Hepatocyte (in vitro differentiated cells): Measurements from ENCODE around the gene NLRX1. TPM values are rescaled to one million over a fixed set of nuclear protein-coding genes. Genes with fewer than 3 reads are reported as not detected.
"Not testable (repeated sequence)": the region's sequence is repeated elsewhere in the genome, so short reads cannot be mapped to it uniquely, and the experiment has no call there.

ENCODE experiments used
- DNase-seq: peaks from one replicate; pipeline ENCODE4 v3.0.0-alpha.2; 2016; ENCODE audit warnings: low spot score
- H2AFZ ChIP-seq: fragments of 200-600 bp; sonication (generic); 2 replicates; pipeline ENCODE4 v1.6.0; 2016; ENCODE audit warnings: antibody characterized with exemption, mild to moderate bottlenecking
- H3K27ac ChIP-seq: fragments of 200-600 bp; sonication (generic); 2 replicates; pipeline ENCODE4 v1.5.1; 2016; ENCODE audit warnings: mild to moderate bottlenecking
- H3K27me3 ChIP-seq: fragments of 200-600 bp; sonication (generic); 2 replicates; pipeline ENCODE4 v1.6.1; 2016
- H3K36me3 ChIP-seq: fragments of 200-600 bp; sonication (generic); replicated peaks from 2 replicates; pipeline ENCODE4 v1.5.1; 2016; ENCODE audit warnings: low read depth; ENCODE audit not compliant: insufficient read depth
- H3K4me1 ChIP-seq: fragments of 200-600 bp; sonication (generic); 2 replicates; pipeline ENCODE4 v1.5.1; 2016; ENCODE audit warnings: mild to moderate bottlenecking, moderate library complexity; ENCODE audit not compliant: insufficient read depth
- H3K4me2 ChIP-seq: fragments of 200-600 bp; sonication (generic); 2 replicates; pipeline ENCODE4 v1.6.0; 2016
- H3K4me3 ChIP-seq: fragments of 200-600 bp; sonication (generic); 2 replicates; pipeline ENCODE4 v1.5.1; 2016; ENCODE audit warnings: mild to moderate bottlenecking
- H3K79me2 ChIP-seq: fragments of 200-600 bp; sonication (generic); 2 replicates; pipeline ENCODE4 v1.6.0; 2017; ENCODE audit warnings: mild to moderate bottlenecking
- H3K9me2 ChIP-seq: fragments of 200-600 bp; sonication (generic); replicated peaks from 2 replicates; pipeline ENCODE4 v1.6.0; 2017; ENCODE audit warnings: mild to moderate bottlenecking; ENCODE audit not compliant: insufficient read depth
- H3K9me3 ChIP-seq: fragments of 200-600 bp; sonication (generic); 2 replicates; pipeline ENCODE4 v1.5.1; 2016; ENCODE audit warnings: low read depth, mild to moderate bottlenecking
- H4K20me1 ChIP-seq: fragments of 200-600 bp; sonication (generic); 2 replicates; pipeline ENCODE4 v1.6.0; 2016; ENCODE audit warnings: mild to moderate bottlenecking; ENCODE audit not compliant: insufficient read depth, poor library complexity, severe bottlenecking
- CTCF ChIP-seq: fragments of 200-600 bp; sonication (generic); IDR thresholded peaks from 2 replicates; pipeline ENCODE4 v1.5.1; 2016; ENCODE audit warnings: antibody characterized with exemption, mild to moderate bottlenecking; ENCODE audit not compliant: poor library complexity
- EZH2 ChIP-seq: fragments of 200-600 bp; sonication (generic); IDR thresholded peaks from 2 replicates; pipeline ENCODE4 v1.6.1; 2016; ENCODE audit warnings: antibody characterized with exemption, mild to moderate bottlenecking, borderline replicate concordance
- EZH2phosphoT487 ChIP-seq: fragments of 200-600 bp; sonication (generic); IDR thresholded peaks from one replicate; pipeline ENCODE4 v1.6.1; 2018; ENCODE audit warnings: antibody characterized with exemption, mild to moderate bottlenecking, low read depth, moderate library complexity; ENCODE audit not compliant: unreplicated experiment, severe bottlenecking
- WGBS: methylation state at CpG from one replicate; pipeline ENCODE4 v1.1.6; 2016; ENCODE audit warnings: low lambda C conversion rate; ENCODE audit errors: missing lambda C conversion rate; 5-methylcytosine and 5-hydroxymethylcytosine counted together
- polyA plus RNA-seq: library from polyadenylated mRNA; unstranded; fragments of >200 nt; fragmentation: Nextera tagmentation; extraction: Ambion mirVana; gene quantifications from 2 replicates; pipeline ENCODE4 v1.2.1, GENCODE V29; 2016
- total RNA-seq: library from RNA; depleted of rRNA; stranded (reverse); fragments of >200 nt; gene quantifications from 2 replicates; pipeline ENCODE4 v1.2.3, GENCODE V29; 2014

NLRX1 gene
- total and polyA plus RNA-seq, 2 experiments from 2014 or later = 9.4 to 13.3 TPM

GRCh38 chr11:119222308-119222707 is 53.8 kb downstream of the NLRX1 start:
- Histone ChIP-seq H3K4me1 (no peaks in the 10 kb centered on the region), H3K79me2 (peaks cover 90% of the 10 kb centered on the region), H3K9me3 (no peaks in the 10 kb centered on the region), H3K36me3 (no peaks in the 10 kb centered on the region), H3K27me3 (no peaks in the 10 kb centered on the region), H3K4me2 (no peak overlapping the region), H3K9me2 (no peaks in the 10 kb centered on the region), H3K4me3 (no peak overlapping the region), H3K27ac (peak overlapping the region; percentile 25), H4K20me1 (peaks cover 3% of the 10 kb centered on the region), H2AFZ (no peak overlapping the region)
- peak; percentile 32 for DNase-seq
- WGBS = 23% methylated on average over 2 of the region's 2 CpGs
- no peak for TF ChIP-seq EZH2phosphoT487
- no peak for TF ChIP-seq EZH2

DNA sequence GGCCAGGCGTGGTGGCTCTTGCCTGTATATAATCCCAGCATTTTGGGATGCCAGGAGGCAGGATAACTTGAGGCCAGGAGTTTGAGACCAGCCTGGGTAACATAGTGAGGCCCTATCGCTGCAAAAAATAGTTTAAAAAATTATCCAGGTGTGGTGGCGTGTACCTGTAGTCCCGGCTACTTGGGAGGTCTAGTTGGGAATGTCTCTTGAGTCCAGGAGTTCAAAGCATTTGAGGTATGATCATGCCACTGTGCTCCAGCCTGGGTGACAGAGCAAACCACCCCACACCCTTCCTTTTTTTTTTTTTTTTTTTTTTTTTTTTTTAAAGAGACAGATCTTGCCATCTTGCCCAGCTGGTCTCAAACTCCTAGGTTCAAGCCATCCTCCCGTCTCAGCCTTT is 54.4 kb downstream of the NLRX1 start:
- H3K27ac ChIP-seq = peak overlapping the region; percentile 25
- H4K20me1 ChIP-seq = peaks cover 2% of the 10 kb centered on the region

DNA sequence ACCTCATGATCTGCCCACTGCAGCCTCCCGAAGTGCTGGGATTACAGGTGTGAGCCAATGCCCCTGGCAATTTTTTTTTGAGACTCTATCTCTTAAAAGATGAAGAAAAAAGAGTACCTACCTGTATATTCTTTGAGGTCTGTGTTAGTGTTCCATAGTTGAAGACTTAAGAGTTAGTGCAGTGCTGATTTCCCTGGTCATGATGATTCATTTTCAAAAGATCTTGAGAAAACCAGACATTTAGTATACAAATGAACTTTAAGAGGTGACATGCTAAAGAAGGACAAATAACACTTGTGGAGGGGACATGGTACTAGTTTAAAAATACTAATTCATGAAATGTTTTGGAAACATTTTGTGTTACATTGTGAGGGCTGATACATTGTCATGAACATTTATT is 55.3 kb downstream of the NLRX1 start:
- H3K9me3 ChIP-seq = no peaks in the 10 kb centered on the region
- no peak overlapping the region for H3K4me2 ChIP-seq
- TF ChIP-seq EZH2phosphoT487 = no peak
- TF ChIP-seq EZH2 = no peak
- TF ChIP-seq CTCF = no peak
- peaks cover 90% of the 10 kb centered on the region for H3K79me2 ChIP-seq
- H3K4me1 ChIP-seq = no peaks in the 10 kb centered on the region
- no peaks in the 10 kb centered on the region for H3K9me2 ChIP-seq
- H3K4me3 ChIP-seq = no peak overlapping the region
- H4K20me1 ChIP-seq = no peaks in the 10 kb centered on the region
- no peak overlapping the region for H2AFZ ChIP-seq
- H3K27me3 ChIP-seq = no peaks in the 10 kb centered on the region
- WGBS = 100% methylated on average over 1 of the region's 1 CpG
- no peak for DNase-seq
- H3K27ac ChIP-seq = no peak overlapping the region
- no peaks in the 10 kb centered on the region for H3K36me3 ChIP-seq

More for the DNA sequence above, 54.4 kb downstream of the NLRX1 start:
- H3K9me3 ChIP-seq = no peaks in the 10 kb centered on the region
- no peak overlapping the region for H3K4me2 ChIP-seq
- H3K36me3 ChIP-seq = no peaks in the 10 kb centered on the region
- H3K9me2 ChIP-seq = no peaks in the 10 kb centered on the region
- H2AFZ ChIP-seq = no peak overlapping the region
- 97% methylated on average over 5 of the region's 5 CpGs for WGBS
- DNase-seq = no peak
- no peaks in the 10 kb centered on the region for H3K4me1 ChIP-seq
- no peak overlapping the region for H3K4me3 ChIP-seq
- no peaks in the 10 kb centered on the region for H3K27me3 ChIP-seq
- TF ChIP-seq CTCF (no peak), EZH2 (no peak), EZH2phosphoT487 (no peak)
- peaks cover 90% of the 10 kb centered on the region for H3K79me2 ChIP-seq

GRCh38 chr11:119228535-119229287 is 60.2 kb downstream of the NLRX1 start:
- not testable (repeated sequence) for H3K4me3 ChIP-seq, H3K27me3 ChIP-seq, DNase-seq, H3K36me3 ChIP-seq, H4K20me1 ChIP-seq, H3K9me2 ChIP-seq, H2AFZ ChIP-seq, H3K27ac ChIP-seq, H3K4me1 ChIP-seq, H3K9me3 ChIP-seq, H3K4me2 ChIP-seq
- 94% methylated on average over 9 of the region's 9 CpGs for WGBS
- peaks cover 79% of the 10 kb centered on the region for H3K79me2 ChIP-seq
